HG03060 (cell line): ENCODE results near the gene TET2.

Experiments
- ATAC-seq: cut with Tn5 transposase; IDR thresholded peaks from one replicate; pipeline ENCODE4 v1.9.1; 2021; ENCODE audit warnings: low read depth, moderate number of reproducible peaks; ENCODE audit not compliant: unreplicated experiment

The TET2 gene

GRCh38 chr4:105139646-105140045 is 7.0 kb upstream of the TET2 start:
- ATAC-seq = no peak

DNA sequence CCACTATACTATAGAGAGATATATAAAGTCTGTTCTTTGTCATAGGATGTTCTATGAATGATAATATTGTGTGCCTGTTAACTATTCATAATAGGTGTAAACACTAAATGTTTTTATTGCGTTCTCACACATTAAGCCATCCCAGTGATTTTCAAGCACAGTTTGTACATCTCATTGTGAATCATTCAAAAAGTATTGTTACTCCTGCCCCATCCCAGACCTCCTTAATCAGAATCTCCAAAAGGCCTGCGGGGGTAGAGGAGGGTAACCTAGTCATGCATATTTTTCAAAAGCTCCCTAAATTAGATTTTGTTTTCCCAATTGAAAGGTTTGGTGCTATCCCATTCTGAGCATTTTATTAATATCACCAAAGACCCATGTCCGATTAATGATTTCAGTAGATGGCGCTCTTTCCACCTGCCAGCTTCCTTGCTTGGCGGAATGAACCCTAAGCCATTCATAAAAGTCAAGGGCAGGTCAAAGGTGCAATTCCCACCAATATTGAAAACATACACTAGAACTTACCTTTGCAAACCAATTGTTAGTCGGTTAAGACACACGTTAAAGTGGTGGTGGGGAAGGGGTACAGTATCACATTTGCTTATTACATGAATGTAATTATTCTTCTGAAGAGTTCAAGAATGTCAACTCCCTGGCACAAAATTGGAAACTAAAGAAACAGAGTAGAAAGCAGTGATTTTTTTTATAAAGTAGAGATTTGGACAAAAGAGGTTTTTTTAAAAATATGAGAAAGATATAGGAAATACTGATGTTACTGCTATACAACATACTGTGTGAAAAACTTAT is 5.8 kb upstream of the TET2 start:
- no peak for ATAC-seq

GRCh38 chr4:105145156-105145902 is 1.3 kb upstream of the TET2 start:
- ATAC-seq = no peak

DNA sequence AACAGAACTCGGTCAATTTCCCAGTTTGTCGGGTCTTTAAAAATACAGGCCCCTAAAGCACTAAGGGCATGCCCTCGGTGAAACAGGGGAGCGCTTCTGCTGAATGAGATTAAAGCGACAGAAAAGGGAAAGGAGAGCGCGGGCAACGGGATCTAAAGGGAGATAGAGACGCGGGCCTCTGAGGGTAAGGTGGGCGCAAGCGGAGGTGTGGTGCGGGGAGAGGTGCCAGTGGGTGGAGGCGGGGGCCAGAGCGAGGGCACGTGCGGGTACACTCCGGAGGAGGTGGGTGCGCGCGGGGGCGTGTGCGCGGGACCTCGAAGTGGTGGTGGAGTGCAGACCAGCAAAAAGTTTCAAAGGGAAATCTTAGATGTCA is 787 bp upstream of the TET2 start:
- ATAC-seq = peak; percentile 13

DNA sequence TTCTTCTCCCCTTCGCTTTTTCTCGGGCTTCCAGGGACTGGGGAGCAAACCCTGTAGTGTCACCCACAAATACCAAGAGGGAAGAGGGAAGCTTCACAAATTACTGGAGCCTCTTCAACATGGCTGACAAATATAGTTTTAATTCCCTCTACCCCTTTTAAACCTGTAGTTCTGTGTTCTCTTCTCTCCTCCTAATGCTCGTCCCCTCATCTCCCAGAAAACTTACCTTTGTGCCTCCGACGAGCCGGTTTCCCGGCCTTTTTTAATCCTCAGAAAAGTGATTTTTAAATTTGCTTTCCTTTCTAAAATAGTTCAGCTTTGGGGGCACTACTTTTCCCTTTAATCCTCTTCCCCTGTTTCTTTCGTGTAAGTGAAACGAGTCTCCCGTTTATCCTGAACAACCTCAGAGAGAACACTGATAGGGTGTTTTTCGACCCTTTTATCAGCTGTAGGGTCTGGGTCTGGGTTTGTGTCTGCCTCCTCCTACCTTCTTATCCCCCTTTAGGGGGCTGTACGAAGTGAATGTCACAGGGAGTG is 408 bp downstream of the TET2 start:
- no peak for ATAC-seq

GRCh38 chr4:105147553-105148161 is 981 bp downstream of the TET2 start:
- no peak for ATAC-seq

DNA sequence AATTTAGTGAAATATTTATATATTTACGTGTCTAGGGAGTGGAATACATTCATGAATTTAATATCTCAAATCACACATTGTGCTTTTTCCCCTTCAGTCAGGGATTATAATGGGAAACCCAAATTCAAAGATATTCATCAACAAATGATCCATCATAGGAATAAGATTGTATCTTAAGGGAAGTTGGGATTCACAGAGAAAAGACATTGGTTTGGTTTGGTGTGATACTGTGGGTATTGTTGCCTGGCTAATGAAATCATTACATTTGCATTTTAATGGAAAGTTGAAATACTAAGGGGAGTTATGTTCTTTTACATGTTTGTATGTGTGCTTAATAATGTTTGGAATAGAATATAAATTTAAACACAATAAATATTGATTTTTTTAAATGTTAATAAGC is 1.7 kb downstream of the TET2 start:
- ATAC-seq = no peak

DNA sequence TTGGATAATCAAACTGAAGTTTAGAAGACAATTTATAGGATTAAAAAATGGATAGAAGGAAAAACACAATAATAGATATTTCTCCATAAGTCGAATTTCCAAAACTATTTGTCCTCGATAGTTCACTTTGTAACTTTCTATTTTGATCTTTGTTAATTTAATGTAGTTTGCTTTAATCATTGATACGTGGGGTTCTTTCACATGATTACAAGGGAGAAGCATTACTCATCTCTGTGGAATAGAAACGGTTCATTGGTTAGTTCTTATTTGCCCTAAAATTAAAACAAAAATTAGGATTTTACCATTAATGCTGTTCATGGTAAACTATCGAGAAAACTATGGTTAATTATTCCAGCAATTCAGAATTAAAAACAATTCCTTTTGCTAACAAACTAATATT is 2.1 kb downstream of the TET2 start:
- ATAC-seq = no peak

DNA sequence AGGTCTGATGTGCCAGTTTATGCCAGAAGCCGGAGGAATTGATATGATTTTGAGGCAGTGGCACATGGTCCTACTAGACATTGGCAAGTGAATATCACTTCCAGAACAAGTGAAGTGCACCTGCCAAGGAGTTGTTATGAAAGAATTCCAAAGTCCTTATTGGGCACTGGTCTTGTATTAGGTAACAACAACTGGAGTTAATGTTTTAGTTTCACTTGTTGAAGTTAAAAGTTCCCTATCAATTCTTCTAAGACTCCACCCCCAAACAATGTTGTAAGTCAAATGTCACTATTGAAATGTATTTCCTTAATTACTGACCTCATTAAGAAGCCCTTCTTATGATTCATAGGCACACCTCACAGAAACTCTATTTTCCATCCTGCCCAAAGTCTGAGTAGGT is 3.1 kb downstream of the TET2 start:
- no peak for ATAC-seq

DNA sequence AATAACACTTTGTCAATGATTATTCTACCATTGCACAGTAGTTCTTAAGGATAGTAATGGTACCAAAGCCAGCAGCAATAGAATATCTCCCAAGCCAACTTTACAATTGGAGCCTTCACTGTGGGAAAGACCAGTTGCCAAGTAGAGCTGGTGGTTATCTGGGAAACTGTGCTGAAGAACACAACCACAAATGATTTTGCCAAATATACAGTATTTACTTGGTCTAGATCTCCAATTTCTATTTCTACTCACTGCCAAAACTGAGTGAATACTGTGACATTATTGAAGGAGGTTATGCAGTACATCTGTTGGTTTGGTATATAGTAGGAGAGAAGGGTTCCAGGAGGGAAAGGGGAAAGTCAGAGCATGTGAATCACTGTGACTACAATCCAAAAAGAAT is 3.8 kb downstream of the TET2 start:
- ATAC-seq = no peak

DNA sequence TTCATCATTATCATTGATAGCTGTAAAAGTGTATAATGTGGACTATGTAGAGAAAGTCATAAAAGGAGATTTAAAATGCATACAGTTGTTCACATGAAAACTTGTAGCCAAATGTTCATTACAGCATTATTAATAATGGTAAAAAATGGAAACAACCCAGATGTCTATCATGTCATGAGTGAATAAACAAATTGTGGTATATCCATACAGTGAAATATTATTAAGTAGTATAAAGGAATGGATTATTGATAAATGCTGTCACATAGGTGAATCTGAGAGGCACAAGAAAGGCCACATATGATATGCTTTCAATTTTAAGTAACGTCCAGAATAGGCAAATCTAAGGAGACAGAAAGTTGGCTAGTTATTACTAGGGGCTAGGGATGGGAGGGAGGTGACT is 7.1 kb downstream of the TET2 start:
- no peak for ATAC-seq

DNA sequence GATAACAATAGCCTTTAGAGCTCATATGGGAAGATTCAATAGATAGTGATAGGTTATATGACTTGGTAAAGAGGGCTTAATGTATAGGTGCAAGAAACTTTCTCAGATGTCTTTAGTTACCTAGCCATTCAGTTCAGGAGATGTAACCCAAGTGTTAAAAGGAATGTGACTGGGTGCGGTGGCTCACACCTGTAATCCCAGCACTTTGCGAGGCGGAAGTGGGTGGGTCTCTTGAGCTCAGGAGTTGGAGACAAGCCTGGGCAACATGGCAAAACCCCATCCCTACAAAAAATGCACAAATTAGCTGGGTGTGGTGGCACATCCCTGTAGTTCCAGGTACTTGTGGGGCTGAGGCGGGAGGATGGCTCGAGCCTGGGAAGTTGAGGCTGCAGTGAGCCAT is 7.9 kb downstream of the TET2 start:
- ATAC-seq = no peak

DNA sequence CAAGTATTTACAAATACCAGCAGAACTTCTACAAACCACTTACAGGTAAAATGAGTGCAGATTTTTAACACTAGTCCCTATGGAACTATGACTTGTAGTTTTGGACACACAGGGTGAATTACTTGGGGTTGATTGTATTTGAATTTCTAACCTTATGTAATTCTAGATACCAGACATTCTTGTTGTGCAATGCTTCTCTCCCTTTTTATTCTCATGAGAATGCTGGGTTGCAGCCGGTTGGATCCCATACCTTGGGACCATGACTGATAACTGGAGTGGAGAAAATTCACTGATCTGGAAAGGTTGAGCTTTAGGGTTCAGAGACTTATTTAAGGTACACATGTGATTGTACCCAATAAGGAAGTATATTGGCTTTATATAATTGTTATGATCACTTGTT is 8.8 kb downstream of the TET2 start:
- ATAC-seq = no peak

GRCh38 chr4:105158837-105159236 is 12.2 kb downstream of the TET2 start:
- ATAC-seq = no peak

GRCh38 chr4:105162123-105162796 is 15.6 kb downstream of the TET2 start:
- no peak for ATAC-seq

- ATAC-seq = no peak
Measured at GRCh38 chr4:105164548-105164947, 17.9 kb downstream of the TET2 start.

DNA sequence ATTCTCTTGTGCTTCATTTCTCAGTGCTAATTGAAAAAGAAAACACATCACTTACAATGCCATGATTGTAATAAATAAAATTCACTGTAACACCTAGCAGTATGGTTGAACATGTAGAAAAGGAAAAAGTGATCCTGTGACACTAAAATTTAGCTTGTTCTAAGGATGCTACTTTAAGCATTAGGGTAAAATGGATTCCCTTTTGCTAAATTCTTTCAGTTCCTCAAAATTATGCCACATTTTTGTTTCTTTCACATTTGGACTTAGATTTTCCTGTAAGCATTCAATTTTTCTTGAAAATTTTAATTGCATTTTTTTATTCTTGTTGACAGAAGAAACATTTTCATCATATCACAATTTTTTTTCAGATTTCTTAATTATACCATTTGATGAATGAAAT is 19.4 kb downstream of the TET2 start:
- ATAC-seq = no peak

- ATAC-seq = no peak
Measured at GRCh38 chr4:105170711-105171110, 24.0 kb downstream of the TET2 start.

DNA sequence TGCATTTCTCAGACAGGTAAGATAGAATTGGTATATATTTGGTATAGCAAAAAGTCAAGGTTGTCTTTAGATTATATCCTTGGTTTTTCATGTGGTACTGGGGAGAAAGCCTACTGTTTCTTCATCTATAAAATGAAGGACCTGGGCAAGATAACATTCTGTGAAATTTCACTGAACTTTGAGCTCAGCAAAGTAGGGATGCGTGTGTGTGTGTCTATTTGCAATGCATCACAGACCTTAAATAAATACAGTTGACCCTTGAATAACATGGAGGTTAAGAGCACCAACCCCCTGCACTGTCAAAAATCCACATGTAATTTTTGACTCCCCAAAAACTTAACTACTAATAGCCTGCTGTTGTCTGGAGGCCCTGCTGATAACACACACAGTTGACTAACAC is 25.2 kb downstream of the TET2 start:
- ATAC-seq = no peak

DNA sequence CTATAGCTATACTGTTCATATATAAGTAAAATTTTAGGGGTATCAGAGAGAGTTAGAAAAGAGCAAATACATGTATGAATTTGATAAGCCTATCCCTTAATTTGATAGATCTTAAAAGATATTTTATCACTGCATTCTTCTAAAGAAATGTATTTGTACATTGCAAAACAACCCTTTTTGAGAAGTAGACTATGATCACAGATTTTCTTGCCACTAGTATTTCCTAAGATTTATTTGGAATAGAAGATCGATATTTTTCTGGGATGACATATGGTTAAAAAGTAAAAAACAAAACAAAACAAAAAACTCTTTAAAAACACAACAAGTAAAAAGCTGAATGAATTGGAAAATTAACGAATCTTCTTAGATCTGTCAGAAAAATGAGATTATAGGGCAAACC is 27.4 kb downstream of the TET2 start:
- ATAC-seq = no peak
